Nephron (organoid): ENCODE results near the gene B3GALT6.

Source experiments
- H3K27ac Mint-ChIP-seq, 3 experiments: 2 replicates each; pipeline ENCODE4 v1.8.0; 2020; ENCODE audit warnings: mixed read lengths in 3 of 3, mild to moderate bottlenecking in 2 of 3, moderate library complexity in 1 of 3
- H3K27me3 Mint-ChIP-seq: 2 replicates; pipeline ENCODE4 v1.8.0; 2021; ENCODE audit warnings: low read depth, mild to moderate bottlenecking, moderate library complexity, mixed read lengths
- H3K36me3 Mint-ChIP-seq: 2 replicates; pipeline ENCODE4 v1.8.0; 2020; ENCODE audit warnings: low read depth, mixed read lengths
- H3K4me1 Mint-ChIP-seq: 2 replicates; pipeline ENCODE4 v1.8.0; 2020; ENCODE audit warnings: mixed read lengths
- H3K4me3 Mint-ChIP-seq, 3 experiments: 2 replicates each; pipeline ENCODE4 v1.8.0; 2020; ENCODE audit warnings: mild to moderate bottlenecking in 3 of 3, mixed read lengths in 3 of 3, moderate library complexity in 2 of 3
- H3K9me3 Mint-ChIP-seq: 2 replicates; pipeline ENCODE4 v1.8.0; 2020; ENCODE audit warnings: mixed read lengths
- CTCF ChIP-seq, 3 experiments: fragments of 200-600 bp; sonication (generic); IDR thresholded peaks; one replicate each; pipeline ENCODE4 v1.5.0; 2021; ENCODE audit warnings: antibody characterized with exemption in 3 of 3; ENCODE audit not compliant: unreplicated experiment in 3 of 3

B3GALT6 gene

GRCh38 chr1:1228596-1229321 lies 3.3 kb upstream of the B3GALT6 start:
- Mint-ChIP-seq H3K4me3 (peak overlapping the region in 1 of 3 experiments; percentile 23), H3K27me3 (no peaks in the 10 kb centered on the region), H3K27ac (no peak overlapping the region), H3K9me3 (no peaks in the 10 kb centered on the region), H3K36me3 (peaks cover 24% of the 10 kb centered on the region), H3K4me1 (peaks cover 22% of the 10 kb centered on the region)
- no peak for TF ChIP-seq CTCF (IDR thresholded peaks at IDR 0.05; ENCODE audit: unreplicated experiment in 3 of 3)

- Mint-ChIP-seq H3K27ac (no peak overlapping the region), H3K27me3 (no peaks in the 10 kb centered on the region), H3K4me3 (peak overlapping the region; percentile 49 to 64 (median 56)), H3K36me3 (peaks cover 26% of the 10 kb centered on the region), H3K9me3 (no peaks in the 10 kb centered on the region), H3K4me1 (peaks cover 32% of the 10 kb centered on the region)
- no peak for TF ChIP-seq CTCF (IDR thresholded peaks at IDR 0.05; ENCODE audit: unreplicated experiment in 3 of 3)
Observed at GRCh38 chr1:1229770-1230169, 2.3 kb upstream of the B3GALT6 start.

DNA sequence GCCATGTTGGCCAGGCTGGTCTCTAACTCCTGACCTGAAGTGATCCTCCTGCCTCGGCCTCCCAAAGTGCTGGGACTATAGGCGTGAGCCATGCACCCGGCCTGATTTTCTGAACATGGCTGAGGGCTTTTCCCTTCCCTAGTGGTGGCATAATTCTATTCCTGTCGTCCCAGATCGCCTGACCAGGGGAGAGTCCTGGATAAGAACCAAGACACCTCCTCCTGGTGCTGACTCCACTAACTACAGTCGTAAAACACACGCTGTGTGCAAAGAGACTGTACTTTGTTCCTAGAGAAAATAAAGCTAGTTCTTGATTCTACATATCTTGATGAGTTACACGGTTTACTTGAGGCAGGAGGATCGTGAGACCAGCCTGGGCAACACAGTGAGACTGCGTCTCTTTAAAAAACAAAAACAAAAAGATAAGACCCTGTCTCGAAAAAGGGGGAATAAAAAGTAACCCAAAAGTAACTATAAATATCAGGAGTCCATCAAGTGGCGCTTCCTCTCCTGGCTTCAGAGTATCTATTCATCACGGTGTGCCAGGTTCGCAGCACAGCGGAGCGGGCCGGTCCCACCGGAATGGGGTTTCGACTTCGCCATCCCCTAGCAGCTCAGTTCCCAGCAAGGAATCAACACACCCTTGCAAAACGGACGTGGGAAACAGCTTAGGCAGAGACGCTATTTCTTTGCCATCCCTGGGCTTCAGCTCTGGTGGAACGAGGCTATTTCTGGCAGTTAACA lies 1.2 kb upstream of the B3GALT6 start:
- Mint-ChIP-seq H3K27me3 (no peaks in the 10 kb centered on the region), H3K27ac (peak overlapping the region; percentile 84 to 98 (median 94)), H3K4me1 (peaks cover 33% of the 10 kb centered on the region), H3K4me3 (peak overlapping the region; percentile 89 to 96 (median 94)), H3K9me3 (no peaks in the 10 kb centered on the region), H3K36me3 (peaks cover 20% of the 10 kb centered on the region)
- TF ChIP-seq CTCF (IDR thresholded peaks at IDR 0.05; ENCODE audit: unreplicated experiment in 3 of 3) = peak in 1 of 3 experiments; percentile 24

GRCh38 chr1:1231400-1232207 lies 433 bp upstream of the B3GALT6 start, which contains the start of gene SDF4:
TSS of gene SDF4 (minus strand) at chr1:1232001. CDS start at chr1:1228772, 3,229 bp downstream.
- TF ChIP-seq CTCF (IDR thresholded peaks at IDR 0.05; ENCODE audit: unreplicated experiment in 3 of 3) = no peak
- peaks cover 15% of the 10 kb centered on the region for H3K36me3 Mint-ChIP-seq
- no peaks in the 10 kb centered on the region for H3K9me3 Mint-ChIP-seq
- peak within 1 kb of the TSS; percentile 84 to 98 (median 94) for H3K27ac Mint-ChIP-seq
- H3K4me3 Mint-ChIP-seq = peak within 1 kb of the TSS; percentile 89 to 96 (median 94)
- H3K27me3 Mint-ChIP-seq = no peaks in the 10 kb centered on the region
- peaks cover 33% of the 10 kb centered on the region for H3K4me1 Mint-ChIP-seq

DNA sequence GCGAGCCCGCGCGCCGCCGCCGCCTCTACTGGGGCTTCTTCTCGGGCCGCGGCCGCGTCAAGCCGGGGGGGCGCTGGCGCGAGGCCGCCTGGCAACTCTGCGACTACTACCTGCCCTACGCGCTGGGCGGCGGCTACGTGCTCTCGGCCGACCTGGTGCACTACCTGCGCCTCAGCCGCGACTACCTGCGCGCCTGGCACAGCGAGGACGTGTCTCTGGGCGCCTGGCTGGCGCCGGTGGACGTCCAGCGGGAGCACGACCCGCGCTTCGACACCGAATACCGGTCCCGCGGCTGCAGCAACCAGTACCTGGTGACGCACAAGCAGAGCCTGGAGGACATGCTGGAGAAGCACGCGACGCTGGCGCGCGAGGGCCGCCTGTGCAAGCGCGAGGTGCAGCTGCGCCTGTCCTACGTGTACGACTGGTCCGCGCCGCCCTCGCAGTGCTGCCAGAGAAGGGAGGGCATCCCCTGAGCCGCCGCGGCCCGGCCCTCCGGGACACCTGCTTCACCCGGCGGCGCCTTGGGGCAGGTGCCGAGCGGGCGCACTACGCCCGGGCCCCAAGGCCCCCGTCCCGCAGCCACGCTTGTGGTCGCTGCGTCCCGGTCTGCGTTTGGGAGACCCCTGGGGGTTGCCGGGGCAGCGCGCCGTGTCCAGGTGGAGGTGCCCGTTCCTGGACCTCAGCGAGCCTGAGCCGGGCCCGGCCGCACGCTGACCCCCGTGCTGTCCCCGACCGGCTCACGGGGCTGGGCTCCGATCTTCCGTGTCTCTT lies 944 bp downstream of the B3GALT6 start:
- Mint-ChIP-seq H3K27ac (peak overlapping the region; percentile 39 to 84 (median 80)), H3K9me3 (no peaks in the 10 kb centered on the region), H3K36me3 (peaks cover 15% of the 10 kb centered on the region), H3K4me1 (peaks cover 33% of the 10 kb centered on the region), H3K27me3 (peaks cover 4% of the 10 kb centered on the region), H3K4me3 (peak overlapping the region; percentile 68 to 86 (median 83))
- TF ChIP-seq CTCF (IDR thresholded peaks at IDR 0.05; ENCODE audit: unreplicated experiment in 3 of 3) = no peak
